Cardiac muscle cell (in vitro differentiated cells and primary cell): Measurements from ENCODE around the gene SPI1. TPM values are rescaled to one million over a fixed set of nuclear protein-coding genes. Genes with fewer than 3 reads are reported as not detected.
A peak's percentile ranks its signal among the peaks of the same experiment; 100 is the strongest.

ENCODE experiments used
- DNase-seq, 2 donors: peaks; one replicate each; pipeline versions ENCODE4 v3.0.0 to v3.0.0-alpha.2; 2010 to 2017; ENCODE audit warnings: low read depth in 1 of 2, low spot score in 1 of 2
- H3K27ac ChIP-seq: fragments of 200-600 bp; sonication (generic); 2 replicates; pipeline ENCODE4 v1.5.1; 2016
- H3K27me3 ChIP-seq: fragments of 200-600 bp; sonication (generic); 2 replicates; pipeline ENCODE4 v1.6.0; 2016; ENCODE audit warnings: control low read depth
- H3K36me3 ChIP-seq: fragments of 200-600 bp; sonication (generic); 2 replicates; pipeline ENCODE4 v1.5.1; 2016; ENCODE audit warnings: control low read depth
- H3K4me1 ChIP-seq: fragments of 200-600 bp; sonication (generic); 2 replicates; pipeline ENCODE4 v1.8.1; 2017; ENCODE audit warnings: low read depth, mild to moderate bottlenecking, mixed run types
- H3K4me3 ChIP-seq: fragments of 200-600 bp; sonication (generic); 2 replicates; pipeline ENCODE4 v1.5.1; 2016; ENCODE audit warnings: mild to moderate bottlenecking
- H3K9me3 ChIP-seq: fragments of 200-600 bp; sonication (generic); 2 replicates; pipeline ENCODE4 v1.5.1; 2017; ENCODE audit warnings: low read depth, mild to moderate bottlenecking, control low read depth
- polyA plus RNA-seq: library from polyadenylated mRNA; unstranded; fragments of >200 nt; fragmentation: Nextera tagmentation; extraction: Ambion mirVana; gene quantifications from 2 replicates; pipeline ENCODE4 v1.2.1, GENCODE V29; 2016
- total RNA-seq: library from RNA; depleted of rRNA; stranded (reverse); fragments of >200 nt; gene quantifications from 2 replicates; pipeline ENCODE4 v1.2.3, GENCODE V29; 2016
- TF ChIP-seq, protein P1 (sequence below): IDR thresholded peaks from 2 replicates; pipeline ENCODE4 v1.5.1; 2012; ENCODE audit warnings: low read depth, mild to moderate bottlenecking, low read length

Gene SPI1
- total and polyA plus RNA-seq, 2 experiments from 2014 or later = 0.56 TPM; not detected in 1

DNA sequence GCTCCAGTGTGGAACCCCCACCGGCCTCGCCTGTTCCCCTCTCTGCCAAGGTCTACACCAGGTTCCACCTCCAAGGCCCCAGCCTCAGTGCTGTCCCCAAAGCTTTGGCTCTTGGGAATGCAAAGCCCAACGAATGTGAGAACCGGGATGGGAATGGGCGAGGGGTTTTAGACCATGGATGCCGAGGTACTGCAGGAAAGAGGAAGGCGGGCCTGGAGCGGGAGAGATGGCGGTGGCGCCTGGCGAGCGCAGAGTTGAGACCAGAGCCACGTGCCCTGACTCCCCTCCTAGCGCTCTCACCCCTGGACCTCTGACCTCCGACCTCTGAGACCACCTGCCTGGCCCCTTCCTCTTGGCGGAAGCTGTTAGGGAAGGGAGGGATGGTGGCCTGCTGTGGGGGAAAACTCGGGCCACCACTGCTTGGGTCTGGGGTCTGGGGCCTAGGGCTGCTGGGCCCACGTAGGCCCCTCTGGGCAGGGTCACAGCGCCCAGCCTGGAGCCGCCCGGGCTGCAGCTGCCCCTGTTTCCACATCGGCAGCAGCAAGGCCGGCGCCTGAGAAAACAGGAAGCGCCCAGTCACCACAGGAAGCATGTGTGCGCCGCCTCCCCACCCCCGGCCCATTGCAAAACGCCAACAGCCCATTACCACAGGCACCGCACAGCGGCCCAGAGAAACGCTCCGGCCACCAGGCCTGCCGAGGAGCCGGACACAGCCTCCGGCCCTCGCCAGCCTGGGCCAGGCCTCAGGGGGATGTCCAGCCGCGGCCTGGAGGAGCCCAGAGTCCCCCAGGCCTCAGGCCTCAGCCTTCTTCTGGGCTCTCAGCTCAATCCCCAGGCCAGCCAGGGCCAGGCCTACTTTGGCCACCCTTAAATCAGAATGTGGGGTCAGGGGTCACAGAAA lies 16.2 kb upstream of the SPI1 start:
- Histone ChIP-seq H3K27me3 (no peaks in the 10 kb centered on the region), H3K36me3 (no peaks in the 10 kb centered on the region), H3K9me3 (no peaks in the 10 kb centered on the region), H3K4me3 (no peak overlapping the region), H3K4me1 (peaks cover 15% of the 10 kb centered on the region), H3K27ac (peak overlapping the region; percentile 78)
- peak in 1 of 2 donors; percentile 90 for DNase-seq
- TF ChIP-seq, protein P1, sequence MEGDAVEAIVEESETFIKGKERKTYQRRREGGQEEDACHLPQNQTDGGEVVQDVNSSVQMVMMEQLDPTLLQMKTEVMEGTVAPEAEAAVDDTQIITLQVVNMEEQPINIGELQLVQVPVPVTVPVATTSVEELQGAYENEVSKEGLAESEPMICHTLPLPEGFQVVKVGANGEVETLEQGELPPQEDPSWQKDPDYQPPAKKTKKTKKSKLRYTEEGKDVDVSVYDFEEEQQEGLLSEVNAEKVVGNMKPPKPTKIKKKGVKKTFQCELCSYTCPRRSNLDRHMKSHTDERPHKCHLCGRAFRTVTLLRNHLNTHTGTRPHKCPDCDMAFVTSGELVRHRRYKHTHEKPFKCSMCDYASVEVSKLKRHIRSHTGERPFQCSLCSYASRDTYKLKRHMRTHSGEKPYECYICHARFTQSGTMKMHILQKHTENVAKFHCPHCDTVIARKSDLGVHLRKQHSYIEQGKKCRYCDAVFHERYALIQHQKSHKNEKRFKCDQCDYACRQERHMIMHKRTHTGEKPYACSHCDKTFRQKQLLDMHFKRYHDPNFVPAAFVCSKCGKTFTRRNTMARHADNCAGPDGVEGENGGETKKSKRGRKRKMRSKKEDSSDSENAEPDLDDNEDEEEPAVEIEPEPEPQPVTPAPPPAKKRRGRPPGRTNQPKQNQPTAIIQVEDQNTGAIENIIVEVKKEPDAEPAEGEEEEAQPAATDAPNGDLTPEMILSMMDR = no peak

DNA sequence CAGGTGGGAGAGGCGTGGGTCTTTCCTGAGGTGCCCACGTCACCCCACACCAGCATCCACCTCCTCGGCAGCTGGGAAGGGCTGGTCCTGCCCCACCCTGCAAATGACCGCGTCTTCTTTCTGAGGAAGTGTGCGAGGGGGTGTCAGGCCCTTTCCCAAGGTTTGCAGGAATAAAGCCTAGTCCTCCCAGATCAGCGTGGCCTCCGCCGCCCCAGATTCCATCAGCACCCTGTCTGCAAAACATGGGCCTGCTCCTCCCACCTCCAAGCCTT lies 15.6 kb upstream of the SPI1 start:
- Histone ChIP-seq H3K4me3 (no peak overlapping the region), H3K4me1 (peaks cover 15% of the 10 kb centered on the region)

DNA sequence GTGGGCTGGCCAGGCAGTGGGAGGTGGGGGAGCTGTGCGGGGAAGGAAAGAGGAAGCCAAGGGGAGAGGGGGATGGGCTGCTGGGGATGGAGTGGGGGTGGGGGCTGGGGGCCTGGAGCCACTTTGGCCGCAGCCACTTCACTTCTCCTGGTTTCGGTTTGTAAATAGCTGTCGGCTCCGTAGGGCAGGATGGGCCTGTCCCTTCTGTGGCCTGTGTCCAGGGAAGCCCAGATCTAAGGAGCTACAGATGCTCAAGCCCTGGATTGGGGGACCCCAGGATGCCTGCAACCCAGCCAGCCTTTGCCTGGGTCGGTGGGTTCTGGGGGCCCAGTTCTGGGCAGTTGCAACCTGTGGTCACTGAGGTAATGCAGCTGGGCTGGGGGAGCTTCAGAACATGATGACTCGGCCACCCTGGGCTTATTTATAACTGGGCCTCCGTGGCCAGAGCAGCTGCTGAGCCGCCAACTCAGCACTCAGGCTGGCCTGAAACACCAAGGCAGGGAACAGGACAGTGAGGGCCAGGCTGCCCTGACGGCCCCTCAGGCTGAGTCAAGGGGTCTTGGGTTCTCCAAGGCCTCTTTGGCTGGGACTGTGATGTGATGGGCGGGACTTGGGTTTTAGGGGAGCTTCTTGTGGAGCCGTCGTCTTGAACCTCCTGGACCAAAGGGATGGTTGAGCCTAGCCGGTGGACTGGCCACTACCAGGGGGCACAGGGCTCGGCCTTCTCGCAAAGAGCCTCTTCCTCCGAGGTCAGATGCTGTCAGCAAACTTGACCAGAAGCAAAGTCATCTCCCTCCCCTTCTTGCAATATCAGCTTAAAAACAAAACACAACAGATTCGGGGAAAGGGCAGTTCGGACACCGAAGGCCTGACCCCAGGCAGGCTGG lies 15.1 kb upstream of the SPI1 start:
- H3K4me1 ChIP-seq = peaks cover 15% of the 10 kb centered on the region
- peak overlapping the region; percentile 78 for H3K27ac ChIP-seq
- DNase-seq = peak; percentile 35 to 41
- H3K4me3 ChIP-seq = no peak overlapping the region
- TF ChIP-seq, protein P1 = no peak
- H3K9me3 ChIP-seq = no peaks in the 10 kb centered on the region
- no peaks in the 10 kb centered on the region for H3K27me3 ChIP-seq
- H3K36me3 ChIP-seq = no peaks in the 10 kb centered on the region

More for the DNA sequence above, 15.6 kb upstream of the SPI1 start:
- peak overlapping the region; percentile 78 for H3K27ac ChIP-seq
- H3K27me3 ChIP-seq = no peaks in the 10 kb centered on the region
- H3K36me3 ChIP-seq = no peaks in the 10 kb centered on the region
- TF ChIP-seq, protein P1 = no peak
- no peaks in the 10 kb centered on the region for H3K9me3 ChIP-seq
- DNase-seq = no peak

DNA sequence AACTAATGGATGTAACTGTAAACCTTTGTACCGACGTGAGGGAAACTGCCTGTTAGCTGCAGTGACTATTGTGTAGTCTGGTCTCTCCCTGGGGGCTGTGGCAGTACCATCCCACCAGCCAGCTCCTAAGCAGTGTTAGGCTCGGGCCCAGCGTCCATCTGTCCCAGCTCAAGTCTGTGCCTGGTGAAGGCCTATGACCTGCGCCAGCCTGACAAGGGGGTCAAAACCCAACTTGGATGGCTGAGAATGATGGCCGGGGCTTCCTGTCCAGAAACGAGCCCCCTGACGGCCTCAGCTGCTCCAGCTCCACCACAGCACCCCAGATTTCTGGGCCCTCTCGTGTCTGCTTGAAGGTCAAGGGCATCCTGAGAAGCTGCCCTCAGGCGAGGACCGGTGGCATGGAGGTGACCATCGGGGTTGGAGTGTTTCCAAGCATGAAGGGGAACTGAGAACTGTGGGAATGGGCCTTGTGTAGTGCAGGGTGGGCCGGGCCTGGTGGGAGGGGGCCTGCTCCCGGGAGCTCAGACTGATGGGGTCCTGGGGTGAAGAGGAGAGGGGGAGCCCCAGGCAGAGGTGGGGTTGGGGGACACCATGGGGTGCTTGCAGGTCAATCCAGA lies 14.3 kb upstream of the SPI1 start:
- DNase-seq = no peak
- Histone ChIP-seq H3K27ac (peak overlapping the region; percentile 78), H3K9me3 (no peaks in the 10 kb centered on the region), H3K36me3 (no peaks in the 10 kb centered on the region), H3K4me3 (no peak overlapping the region), H3K4me1 (peaks cover 15% of the 10 kb centered on the region), H3K27me3 (no peaks in the 10 kb centered on the region)
- TF ChIP-seq, protein P1 = no peak

DNA sequence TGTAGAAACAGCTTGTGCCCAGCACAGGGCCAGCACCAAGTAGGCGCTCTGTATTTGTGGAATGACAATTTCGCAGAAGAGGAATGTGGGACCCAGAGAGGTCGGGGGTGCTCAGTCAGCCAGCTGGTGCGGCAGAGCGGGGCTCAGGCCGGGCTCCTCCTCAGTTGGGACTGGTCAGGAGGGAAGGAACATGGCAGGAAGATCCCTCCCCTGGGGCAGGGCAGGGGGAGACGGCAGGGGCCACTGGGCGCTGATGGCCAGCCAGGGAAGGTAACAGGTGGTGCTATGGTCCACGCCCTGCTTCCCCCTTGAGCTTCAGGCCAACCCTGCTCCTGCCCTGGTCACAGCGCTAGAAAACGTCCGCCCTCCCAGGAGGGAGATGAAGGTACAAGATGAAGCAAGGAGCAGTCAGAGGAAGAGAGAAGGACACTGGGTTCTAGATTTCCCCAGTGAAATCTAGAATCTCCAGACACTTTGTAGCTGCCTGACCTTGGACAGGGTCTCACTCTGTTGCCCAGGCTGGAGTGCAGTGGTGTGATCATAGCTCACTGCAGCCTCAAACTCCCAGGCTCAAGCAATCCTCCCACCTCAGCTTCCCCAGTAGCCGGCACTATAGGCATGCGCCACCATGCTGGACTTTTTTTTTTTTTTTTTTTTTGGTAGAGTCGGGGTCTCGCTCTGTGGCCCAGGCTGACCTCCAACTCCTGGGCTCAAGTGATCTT lies 13.5 kb upstream of the SPI1 start:
- no peak overlapping the region for H3K4me3 ChIP-seq
- DNase-seq = no peak
- no peaks in the 10 kb centered on the region for H3K9me3 ChIP-seq
- peaks cover 15% of the 10 kb centered on the region for H3K4me1 ChIP-seq
- no peak overlapping the region for H3K27ac ChIP-seq
- no peaks in the 10 kb centered on the region for H3K27me3 ChIP-seq
- TF ChIP-seq, protein P1 = no peak
- H3K36me3 ChIP-seq = no peaks in the 10 kb centered on the region
